ENCODE measurements around the gene TUBB2A.

GRCh38 chr6:3133515-3133914 is 23.8 kb downstream of the TUBB2A start:
- TF ChIP-seq CTCF (conservative IDR thresholded peaks at IDR 0.05; ENCODE audit: low read depth, low read length) = no peak
- TF ChIP-seq EZH2phosphoT487 (IDR thresholded peaks at IDR 0.05; ENCODE audit: borderline replicate concordance, low read length) = no peak
- TF ChIP-seq EZH2 (IDR thresholded peaks at IDR 0.05; ENCODE audit: low read length, unreplicated experiment) = no peak
